NCI-H128 (cell line): ENCODE data around the gene ERC1.
"Not testable (repeated sequence)": the region's sequence is repeated elsewhere in the genome, so short reads cannot be mapped to it uniquely, and the experiment has no call there.

Source experiments
- DNase-seq: peaks from one replicate; lab custom pipeline; 2025; ENCODE audit not compliant: unreplicated experiment; lab: John Stamatoyannopoulos, UW

The ERC1 gene

GRCh38 chr12:1217191-1217949 is 226.3 kb downstream of the ERC1 start:
- no peak for DNase-seq

- no peak for DNase-seq
Observed at GRCh38 chr12:1218369-1218768, 227.3 kb downstream of the ERC1 start.

GRCh38 chr12:1220127-1221092 is 229.4 kb downstream of the ERC1 start:
- DNase-seq: no peak

GRCh38 chr12:1222858-1223639 is 232.0 kb downstream of the ERC1 start:
- DNase-seq: no peak

- no peak for DNase-seq
Observed at GRCh38 chr12:1226951-1227350, 235.9 kb downstream of the ERC1 start.

GRCh38 chr12:1234073-1234472 is 243.1 kb downstream of the ERC1 start:
- no peak for DNase-seq

GRCh38 chr12:1246637-1247036 is 255.6 kb downstream of the ERC1 start:
- no peak for DNase-seq

- no peak for DNase-seq
Observed at GRCh38 chr12:1250641-1251040, 259.6 kb downstream of the ERC1 start.

GRCh38 chr12:1252758-1253157 is 261.7 kb downstream of the ERC1 start:
- no peak for DNase-seq

- DNase-seq: not testable (repeated sequence)
Observed at GRCh38 chr12:1255125-1255524, 264.1 kb downstream of the ERC1 start.

GRCh38 chr12:1255854-1256253 is 264.8 kb downstream of the ERC1 start:
- not testable (repeated sequence) for DNase-seq

GRCh38 chr12:1256285-1256684 is 265.3 kb downstream of the ERC1 start:
- no peak for DNase-seq

- DNase-seq: no peak
Observed at GRCh38 chr12:1256991-1257390, 266.0 kb downstream of the ERC1 start.

GRCh38 chr12:1262011-1262410 is 271.0 kb downstream of the ERC1 start:
- no peak for DNase-seq

GRCh38 chr12:1267243-1267642 is 276.2 kb downstream of the ERC1 start:
- DNase-seq: no peak

GRCh38 chr12:1272142-1272541 is 281.1 kb downstream of the ERC1 start:
- no peak for DNase-seq

- no peak for DNase-seq
Observed at GRCh38 chr12:1273051-1273450, 282.0 kb downstream of the ERC1 start.

GRCh38 chr12:1277905-1278304 is 286.9 kb downstream of the ERC1 start:
- no peak for DNase-seq

- DNase-seq: no peak
Observed at GRCh38 chr12:1279050-1279449, 288.0 kb downstream of the ERC1 start.

- DNase-seq: no peak
Observed at GRCh38 chr12:1280059-1280458, 289.0 kb downstream of the ERC1 start.

GRCh38 chr12:1281683-1282366 is 290.8 kb downstream of the ERC1 start:
- no peak for DNase-seq
